Smooth muscle cell (in vitro differentiated cells): ENCODE measurements around the gene IQCM. TPM values are rescaled to one million over a fixed set of nuclear protein-coding genes. Genes with fewer than 3 reads are reported as not detected.
"Not testable (repeated sequence)": the region's sequence is repeated elsewhere in the genome, so short reads cannot be mapped to it uniquely, and the experiment has no call there.

Experiments
- DNase-seq: peaks from one replicate; lab custom pipeline; 2025; ENCODE audit not compliant: unreplicated experiment; lab: John Stamatoyannopoulos, UW
- H2AFZ ChIP-seq: fragments of 200-600 bp; sonication (generic); 2 replicates; pipeline ENCODE4 v1.6.0; 2016; ENCODE audit warnings: antibody characterized with exemption, low read depth, mild to moderate bottlenecking
- H3F3A ChIP-seq: fragments of 200-600 bp; sonication (generic); 2 replicates; pipeline ENCODE4 v1.6.0; 2017; ENCODE audit warnings: antibody characterized with exemption, low read depth
- H3K27ac ChIP-seq: fragments of 200-600 bp; sonication (generic); 2 replicates; pipeline ENCODE4 v1.5.1; 2016; ENCODE audit warnings: low read depth, mild to moderate bottlenecking
- H3K27me3 ChIP-seq: fragments of 200-600 bp; sonication (generic); 2 replicates; pipeline ENCODE4 v1.6.1; 2016; ENCODE audit warnings: low read depth, mild to moderate bottlenecking
- H3K36me3 ChIP-seq: fragments of 200-600 bp; sonication (generic); 2 replicates; pipeline ENCODE4 v1.5.1; 2016; ENCODE audit warnings: low read depth
- H3K4me1 ChIP-seq: fragments of 200-600 bp; sonication (generic); 2 replicates; pipeline ENCODE4 v1.5.1; 2016; ENCODE audit warnings: low read depth
- H3K4me2 ChIP-seq: fragments of 200-600 bp; sonication (generic); 2 replicates; pipeline ENCODE4 v1.6.0; 2016; ENCODE audit warnings: mild to moderate bottlenecking
- H3K4me3 ChIP-seq: fragments of 200-600 bp; sonication (generic); 2 replicates; pipeline ENCODE4 v1.5.1; 2016; ENCODE audit warnings: mild to moderate bottlenecking
- H3K79me2 ChIP-seq: fragments of 200-600 bp; sonication (generic); 2 replicates; pipeline ENCODE4 v1.6.0; 2016; ENCODE audit warnings: low read depth, mild to moderate bottlenecking
- H3K9ac ChIP-seq: fragments of 200-600 bp; sonication (generic); 2 replicates; pipeline ENCODE4 v1.6.0; 2016; ENCODE audit warnings: low read depth
- H3K9me3 ChIP-seq: fragments of 200-600 bp; sonication (generic); replicated peaks from 2 replicates; pipeline ENCODE4 v1.5.1; 2016; ENCODE audit warnings: low read depth
- H4K20me1 ChIP-seq: fragments of 200-600 bp; sonication (generic); 2 replicates; pipeline ENCODE4 v1.6.0; 2016; ENCODE audit warnings: low read depth
- WGBS: methylation state at CpG from one replicate; pipeline ENCODE4 v1.1.7; 2016; ENCODE audit warnings: low lambda C conversion rate; 5-methylcytosine and 5-hydroxymethylcytosine counted together
- polyA plus RNA-seq: library from polyadenylated mRNA; unstranded; fragments of >200 nt; fragmentation: Nextera tagmentation; extraction: Ambion mirVana; gene quantifications from 2 replicates; pipeline ENCODE4 v1.2.1, GENCODE V29; 2016
- total RNA-seq: library from RNA; depleted of rRNA; stranded (reverse); fragments of >200 nt; gene quantifications from 2 replicates; pipeline ENCODE4 v1.2.3, GENCODE V29; 2014
- TF ChIP-seq, protein P1 (sequence below): fragments of 200-600 bp; sonication (generic); IDR thresholded peaks from 2 replicates; pipeline ENCODE4 v1.5.1; 2017; ENCODE audit warnings: borderline replicate concordance, mild to moderate bottlenecking, antibody characterized with exemption; ENCODE audit not compliant: insufficient read depth, poor library complexity, severe bottlenecking

IQCM gene
- total and polyA plus RNA-seq, 2 experiments from 2014 or later: not detected

GRCh38 chr4:149513081-149513480, 302.6 kb downstream of the IQCM start:
- no peaks in the 10 kb centered on the region for H3K36me3 ChIP-seq
- H3K27me3 ChIP-seq: no peaks in the 10 kb centered on the region
- no peaks in the 10 kb centered on the region for H3F3A ChIP-seq
- DNase-seq: no peak
- H3K4me2 ChIP-seq: no peak overlapping the region
- no peak overlapping the region for H3K9ac ChIP-seq
- H2AFZ ChIP-seq: no peak overlapping the region
- no peak overlapping the region for H3K27ac ChIP-seq
- TF ChIP-seq, protein P1, sequence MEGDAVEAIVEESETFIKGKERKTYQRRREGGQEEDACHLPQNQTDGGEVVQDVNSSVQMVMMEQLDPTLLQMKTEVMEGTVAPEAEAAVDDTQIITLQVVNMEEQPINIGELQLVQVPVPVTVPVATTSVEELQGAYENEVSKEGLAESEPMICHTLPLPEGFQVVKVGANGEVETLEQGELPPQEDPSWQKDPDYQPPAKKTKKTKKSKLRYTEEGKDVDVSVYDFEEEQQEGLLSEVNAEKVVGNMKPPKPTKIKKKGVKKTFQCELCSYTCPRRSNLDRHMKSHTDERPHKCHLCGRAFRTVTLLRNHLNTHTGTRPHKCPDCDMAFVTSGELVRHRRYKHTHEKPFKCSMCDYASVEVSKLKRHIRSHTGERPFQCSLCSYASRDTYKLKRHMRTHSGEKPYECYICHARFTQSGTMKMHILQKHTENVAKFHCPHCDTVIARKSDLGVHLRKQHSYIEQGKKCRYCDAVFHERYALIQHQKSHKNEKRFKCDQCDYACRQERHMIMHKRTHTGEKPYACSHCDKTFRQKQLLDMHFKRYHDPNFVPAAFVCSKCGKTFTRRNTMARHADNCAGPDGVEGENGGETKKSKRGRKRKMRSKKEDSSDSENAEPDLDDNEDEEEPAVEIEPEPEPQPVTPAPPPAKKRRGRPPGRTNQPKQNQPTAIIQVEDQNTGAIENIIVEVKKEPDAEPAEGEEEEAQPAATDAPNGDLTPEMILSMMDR: no peak
- H4K20me1 ChIP-seq: no peaks in the 10 kb centered on the region
- H3K9me3 ChIP-seq: no peaks in the 10 kb centered on the region
- no peaks in the 10 kb centered on the region for H3K79me2 ChIP-seq
- no peaks in the 10 kb centered on the region for H3K4me1 ChIP-seq
- no peak overlapping the region for H3K4me3 ChIP-seq

DNA sequence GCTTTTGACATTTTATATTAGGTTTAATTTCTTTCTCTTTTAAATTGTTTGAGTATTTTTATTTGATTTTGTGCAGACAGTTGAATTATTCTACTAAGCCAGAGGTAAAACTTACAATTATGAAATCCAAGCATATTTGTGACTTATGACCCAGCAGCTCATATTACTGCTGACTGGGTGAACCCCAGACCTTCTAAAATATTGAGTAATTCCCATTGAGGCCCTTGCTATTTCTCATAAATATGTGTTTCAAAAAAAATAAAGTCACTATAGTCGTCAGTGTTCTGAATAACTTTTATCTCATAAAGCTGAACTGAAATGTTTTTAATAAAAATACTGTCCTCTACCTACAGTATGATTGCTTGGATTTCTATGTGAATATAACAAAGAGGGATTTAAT, 303.1 kb downstream of the IQCM start:
- H3K27ac ChIP-seq: no peak overlapping the region
- H3F3A ChIP-seq: no peaks in the 10 kb centered on the region
- no peaks in the 10 kb centered on the region for H3K4me1 ChIP-seq
- no peaks in the 10 kb centered on the region for H3K36me3 ChIP-seq
- no peaks in the 10 kb centered on the region for H3K9me3 ChIP-seq
- no peaks in the 10 kb centered on the region for H4K20me1 ChIP-seq
- TF ChIP-seq, protein P1: no peak
- no peaks in the 10 kb centered on the region for H3K27me3 ChIP-seq
- H3K4me2 ChIP-seq: no peak overlapping the region
- no peak overlapping the region for H3K9ac ChIP-seq
- no peak overlapping the region for H2AFZ ChIP-seq
- no peak for DNase-seq
- WGBS: 64% methylated on average over 1 of the region's 1 CpG
- H3K79me2 ChIP-seq: no peaks in the 10 kb centered on the region
- H3K4me3 ChIP-seq: no peak overlapping the region

DNA sequence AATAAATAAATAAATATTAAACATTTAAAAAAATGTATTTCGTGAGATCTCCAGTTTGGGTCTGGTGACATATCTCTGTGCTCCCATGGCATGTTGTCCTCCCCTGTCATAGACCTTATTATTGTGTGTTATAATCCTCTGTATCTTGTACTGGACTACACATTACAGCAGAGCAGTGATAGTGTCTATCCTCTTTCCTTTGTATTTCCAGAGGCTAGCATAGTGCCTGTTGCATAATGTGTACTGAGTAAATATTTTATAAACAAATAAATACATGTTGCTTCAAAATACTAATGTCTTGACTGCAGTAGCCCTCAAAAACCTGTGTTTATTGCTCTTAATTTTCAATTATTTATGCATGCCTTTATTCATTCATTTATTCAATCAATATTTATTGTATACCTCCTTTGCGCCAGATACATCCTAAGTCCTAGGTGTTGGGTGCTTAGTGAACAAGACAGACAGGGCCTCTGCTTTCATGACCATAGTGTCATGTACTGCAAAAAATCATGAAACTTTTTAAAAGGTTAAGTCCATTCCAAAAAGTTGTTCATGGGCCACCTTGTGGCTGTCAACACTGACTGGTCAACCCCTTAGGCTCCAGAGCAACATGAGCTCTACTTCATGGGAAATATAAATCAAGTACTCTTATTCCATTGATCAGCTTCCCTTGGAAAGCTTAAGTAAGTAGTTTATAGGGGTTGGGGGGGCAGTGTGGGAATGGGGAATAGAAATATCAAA, 303.9 kb downstream of the IQCM start:
- 84% methylated on average over 2 of the region's 2 CpGs for WGBS
- Histone ChIP-seq H3K9me3 (no peaks in the 10 kb centered on the region), H3K4me2 (no peak overlapping the region), H4K20me1 (no peaks in the 10 kb centered on the region), H3K4me1 (no peaks in the 10 kb centered on the region), H3K36me3 (no peaks in the 10 kb centered on the region), H3F3A (no peaks in the 10 kb centered on the region), H3K4me3 (no peak overlapping the region), H3K79me2 (no peaks in the 10 kb centered on the region), H3K9ac (no peak overlapping the region), H3K27ac (no peak overlapping the region), H2AFZ (no peak overlapping the region), H3K27me3 (no peaks in the 10 kb centered on the region)
- TF ChIP-seq, protein P1: no peak
- DNase-seq: no peak

GRCh38 chr4:149507309-149507708, 308.3 kb downstream of the IQCM start:
- not testable (repeated sequence) for DNase-seq
- WGBS: 85% methylated on average over 1 of the region's 1 CpG

More at GRCh38 chr4:149507309-149507708, 308.3 kb downstream of the IQCM start:
- H4K20me1 ChIP-seq, H3F3A ChIP-seq, H3K27ac ChIP-seq, H3K4me3 ChIP-seq, H3K27me3 ChIP-seq, H3K9me3 ChIP-seq, H2AFZ ChIP-seq, H3K4me1 ChIP-seq, H3K36me3 ChIP-seq, H3K4me2 ChIP-seq, H3K79me2 ChIP-seq, H3K9ac ChIP-seq: not testable (repeated sequence)
